Trophoblast cell (in vitro differentiated cells and primary cell): Measurements from ENCODE around the gene HOXB1.

Experiments used
- DNase-seq, 2 donors: peaks; one replicate each; pipeline ENCODE4 v3.0.0-alpha.2; 2016
- H2AFZ ChIP-seq: 2 replicates; pipeline ENCODE4 v1.6.1; 2013; ENCODE audit warnings: low read length, moderate library complexity, mild to moderate bottlenecking; ENCODE audit not compliant: insufficient read depth, poor library complexity
- H2AK5ac ChIP-seq: 2 replicates; pipeline ENCODE4 v1.6.1; 2013; ENCODE audit warnings: mild to moderate bottlenecking, low read length
- H2BK120ac ChIP-seq: 2 replicates; pipeline ENCODE4 v1.6.1; 2013; ENCODE audit warnings: low read length, mild to moderate bottlenecking, moderate library complexity; ENCODE audit not compliant: insufficient read depth, poor library complexity
- H2BK12ac ChIP-seq: 2 replicates; pipeline ENCODE4 v1.6.1; 2013; ENCODE audit warnings: mild to moderate bottlenecking, low read length, moderate library complexity
- H2BK5ac ChIP-seq: 2 replicates; pipeline ENCODE4 v1.6.1; 2013; ENCODE audit warnings: low read length, low read depth, moderate library complexity, mild to moderate bottlenecking; ENCODE audit not compliant: poor library complexity
- H3K14ac ChIP-seq: 2 replicates; pipeline ENCODE4 v1.6.1; 2013; ENCODE audit warnings: mild to moderate bottlenecking, low read length
- H3K18ac ChIP-seq: 2 replicates; pipeline ENCODE4 v1.6.1; 2013; ENCODE audit warnings: mild to moderate bottlenecking, low read length
- H3K23ac ChIP-seq: 2 replicates; pipeline ENCODE4 v1.6.1; 2013; ENCODE audit warnings: low read length
- H3K27ac ChIP-seq: 2 replicates; pipeline ENCODE4 v1.5.1; 2013; ENCODE audit warnings: low read depth, mild to moderate bottlenecking, inconsistent platforms, low read length, moderate library complexity
- H3K27me3 ChIP-seq: 2 replicates; pipeline ENCODE4 v1.6.1; 2013; ENCODE audit warnings: inconsistent platforms, mild to moderate bottlenecking, low read length, moderate library complexity; ENCODE audit not compliant: insufficient read depth
- H3K36me3 ChIP-seq, 2 experiments: 1 replicate in 1 of 2; 2 replicates in 1 of 2; pipeline ENCODE4 v1.6.1; 2013; ENCODE audit warnings: low read length in 2 of 2, mild to moderate bottlenecking in 2 of 2, moderate library complexity in 1 of 2; ENCODE audit not compliant: insufficient read depth in 2 of 2, control insufficient read depth in 1 of 2
- H3K4ac ChIP-seq: 2 replicates; pipeline ENCODE4 v1.6.1; 2013; ENCODE audit warnings: low read depth, mild to moderate bottlenecking, low read length, moderate library complexity
- H3K4me1 ChIP-seq, 2 experiments: 1 replicate in 1 of 2; 2 replicates in 1 of 2; pipeline ENCODE4 v1.6.1; 2013; ENCODE audit warnings: low read length in 2 of 2, mild to moderate bottlenecking in 2 of 2, moderate library complexity in 1 of 2; ENCODE audit not compliant: insufficient read depth in 2 of 2, control insufficient read depth in 1 of 2
- H3K4me2 ChIP-seq: 2 replicates; pipeline ENCODE4 v1.6.1; 2013; ENCODE audit warnings: inconsistent platforms, mild to moderate bottlenecking, low read length, moderate library complexity
- H3K4me3 ChIP-seq: 2 replicates; pipeline ENCODE4 v1.5.1; 2013; ENCODE audit warnings: mild to moderate bottlenecking, low read depth, low read length, inconsistent platforms
- H3K79me1 ChIP-seq: one replicate; pipeline ENCODE4 v1.6.1; 2013; ENCODE audit warnings: low read length
- H3K79me2 ChIP-seq: 2 replicates; pipeline ENCODE4 v1.6.1; 2013; ENCODE audit warnings: low read length, mild to moderate bottlenecking; ENCODE audit not compliant: control insufficient read depth, insufficient read depth, poor library complexity
- H3K9ac ChIP-seq: 2 replicates; pipeline ENCODE4 v1.6.1; 2013; ENCODE audit warnings: mild to moderate bottlenecking, low read length
- H3K9me3 ChIP-seq: 2 replicates; pipeline ENCODE4 v1.6.1; 2013; ENCODE audit warnings: low read depth, mild to moderate bottlenecking, control low read depth, inconsistent platforms, low read length; ENCODE audit not compliant: insufficient read depth
- H4K12ac ChIP-seq: 2 replicates; pipeline ENCODE4 v1.6.1; 2013; ENCODE audit warnings: low read depth, mild to moderate bottlenecking, low read length, moderate library complexity
- H4K8ac ChIP-seq: 2 replicates; pipeline ENCODE4 v1.6.1; 2013; ENCODE audit warnings: low read depth, mild to moderate bottlenecking, low read length, moderate library complexity
- H4K91ac ChIP-seq: one replicate; pipeline ENCODE4 v1.6.1; 2013; ENCODE audit warnings: low read depth, mild to moderate bottlenecking, low read length, moderate library complexity
- WGBS: extraction: QIAGEN DNeasy Blood & Tissue Kit; methylation state at CpG from one replicate; pipeline ENCODE4 v1.1.7; 2013; ENCODE audit warnings: missing lambda C conversion rate; ENCODE audit not compliant: insufficient read length, insufficient coverage; ENCODE audit errors: extremely low coverage; 5-methylcytosine and 5-hydroxymethylcytosine counted together

The HOXB1 gene

DNA sequence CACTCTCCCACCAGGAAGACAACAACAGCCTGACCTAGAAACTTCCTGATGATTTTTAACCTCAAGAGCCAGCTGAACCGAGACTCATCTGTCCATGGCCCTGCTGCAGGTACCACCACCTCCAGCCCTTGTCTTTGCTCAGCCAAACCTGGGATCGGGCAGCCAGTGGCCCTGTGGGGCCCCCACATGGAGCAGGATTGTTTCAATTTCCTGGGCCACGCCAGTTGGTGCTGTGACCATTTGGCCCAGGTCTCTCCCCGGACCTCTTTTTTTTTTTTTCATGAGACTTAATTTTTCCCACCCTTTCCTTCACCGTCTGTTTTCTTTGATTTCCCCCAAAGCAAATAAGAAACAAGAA is 22.4 kb upstream of the HOXB1 start:
- H3K79me2 ChIP-seq: peaks cover 8% of the 10 kb centered on the region
- H3K4me1 ChIP-seq: peaks cover 20 to 30% of the 10 kb centered on the region in 2 experiments
- H3K79me1 ChIP-seq: peaks cover 14% of the 10 kb centered on the region
- H3K23ac ChIP-seq: no peak overlapping the region
- H3K9me3 ChIP-seq: no peaks in the 10 kb centered on the region
- H2BK120ac ChIP-seq: no peak overlapping the region
- no peaks in the 10 kb centered on the region for H3K27me3 ChIP-seq
- no peak overlapping the region for H3K18ac ChIP-seq
- H4K8ac ChIP-seq: no peak overlapping the region
- H3K4me2 ChIP-seq: no peak overlapping the region
- H3K9ac ChIP-seq: no peak overlapping the region
- H2BK5ac ChIP-seq: no peak overlapping the region
- no peak overlapping the region for H3K4ac ChIP-seq
- no peak overlapping the region for H3K14ac ChIP-seq
- H4K12ac ChIP-seq: no peak overlapping the region
- H2BK12ac ChIP-seq: no peak overlapping the region
- H2AFZ ChIP-seq: no peak overlapping the region
- no peak overlapping the region for H3K27ac ChIP-seq
- peaks cover 9 to 14% of the 10 kb centered on the region in 2 experiments for H3K36me3 ChIP-seq
- H2AK5ac ChIP-seq: no peak overlapping the region
- WGBS: no CpG with 5 or more reads among the region's 5 CpGs
- no peak overlapping the region for H3K4me3 ChIP-seq
- no peak overlapping the region for H4K91ac ChIP-seq
- DNase-seq: no peak

DNA sequence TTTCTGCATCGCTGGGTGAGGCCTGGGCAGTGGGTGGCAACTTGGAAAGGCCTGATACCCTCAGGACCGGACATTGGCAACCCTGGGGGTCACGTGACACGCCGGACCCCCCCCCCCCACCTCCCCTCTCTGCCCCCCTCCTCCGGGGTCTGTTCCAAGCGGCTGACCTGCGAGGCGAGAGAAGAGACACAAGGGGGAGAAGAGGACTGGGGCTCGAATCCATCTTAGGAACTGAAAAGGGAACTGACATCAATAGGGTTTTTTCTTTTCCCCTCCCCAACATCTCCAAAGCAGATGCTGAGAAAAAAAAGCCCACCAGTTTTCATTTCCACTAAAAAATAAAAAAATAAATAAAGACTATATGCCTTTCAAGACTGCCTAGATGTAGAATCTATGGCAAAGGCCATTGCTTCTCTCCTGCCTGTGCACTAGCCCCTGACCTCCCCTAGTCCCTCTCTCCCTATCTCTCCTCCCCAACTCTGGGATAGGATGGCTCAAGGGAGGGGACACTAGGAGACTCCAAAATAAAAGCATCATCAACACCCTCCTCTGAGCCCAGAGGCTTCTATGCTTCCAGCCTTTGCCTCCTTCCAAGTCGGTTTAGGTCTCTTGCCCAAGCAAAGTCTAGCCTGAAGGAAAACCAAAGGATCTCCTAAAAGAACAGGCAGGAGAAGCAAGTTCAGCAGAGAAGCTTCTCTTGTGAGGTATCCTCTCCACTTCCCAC is 21.8 kb upstream of the HOXB1 start:
- Histone ChIP-seq H3K14ac (no peak overlapping the region), H3K9ac (no peak overlapping the region), H3K18ac (peak overlapping the region; percentile 73), H3K36me3 (peaks cover 9 to 14% of the 10 kb centered on the region in 2 experiments), H4K91ac (no peak overlapping the region), H4K8ac (no peak overlapping the region), H3K4me3 (no peak overlapping the region), H4K12ac (peak overlapping the region; percentile 39), H2BK12ac (no peak overlapping the region), H3K79me2 (peaks cover 8% of the 10 kb centered on the region), H3K4me1 (peaks cover 20 to 34% of the 10 kb centered on the region in 2 experiments), H3K4me2 (no peak overlapping the region), H3K79me1 (peaks cover 14% of the 10 kb centered on the region), H2BK5ac (no peak overlapping the region), H2BK120ac (no peak overlapping the region), H3K9me3 (no peaks in the 10 kb centered on the region), H3K27ac (no peak overlapping the region), H3K27me3 (no peaks in the 10 kb centered on the region), H3K4ac (no peak overlapping the region), H2AK5ac (no peak overlapping the region), H3K23ac (no peak overlapping the region), H2AFZ (no peak overlapping the region)
- no peak for DNase-seq
- WGBS: no CpG with 5 or more reads among the region's 11 CpGs

DNA sequence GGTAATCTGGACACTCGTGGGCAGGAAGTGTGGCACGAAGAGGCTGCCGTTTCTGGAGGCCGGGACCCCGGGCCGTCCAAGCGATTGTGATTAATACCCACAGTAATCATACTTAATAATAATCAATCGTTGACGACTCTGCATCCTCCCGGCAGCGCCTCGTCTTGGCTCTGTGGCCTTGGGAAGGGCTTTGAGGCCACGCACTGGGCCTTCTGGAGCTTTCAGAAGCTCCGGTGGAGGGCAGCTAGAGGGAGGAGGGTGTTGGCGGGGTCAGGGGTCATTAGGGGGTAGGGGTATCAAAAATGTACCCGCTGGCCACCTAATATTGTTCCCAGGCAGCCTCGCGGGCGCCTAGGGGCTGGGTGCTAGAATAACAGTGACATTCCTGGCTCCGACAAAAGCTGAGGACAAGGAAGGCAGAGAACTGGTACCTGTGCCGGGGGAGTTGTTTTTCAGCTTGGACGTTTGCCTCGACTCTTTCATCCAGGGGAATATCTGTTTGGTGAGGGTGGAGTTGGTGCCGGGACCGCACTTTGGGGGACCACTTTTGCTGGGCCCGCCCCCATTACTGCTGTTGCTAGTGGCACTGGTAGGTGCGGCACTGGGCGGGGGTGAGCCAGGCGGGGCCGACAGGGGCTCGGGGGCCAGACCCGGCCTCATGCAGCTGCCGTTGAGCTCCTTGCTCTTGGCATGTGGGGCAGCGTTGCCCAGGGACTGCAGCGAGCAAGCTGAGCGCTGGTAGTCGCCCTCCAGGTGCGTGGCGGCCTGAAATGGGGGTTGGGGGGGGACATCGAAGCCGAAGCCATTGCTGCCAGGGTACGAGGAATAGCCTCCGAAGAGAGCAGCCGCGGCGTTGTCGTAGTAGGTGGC is 21.0 kb upstream of the HOXB1 start:
- H4K8ac ChIP-seq: no peak overlapping the region
- peaks cover 16 to 33% of the 10 kb centered on the region in 2 experiments for H3K4me1 ChIP-seq
- no peak overlapping the region for H3K23ac ChIP-seq
- H2BK120ac ChIP-seq: no peak overlapping the region
- H4K91ac ChIP-seq: no peak overlapping the region
- no peaks in the 10 kb centered on the region for H3K27me3 ChIP-seq
- H3K18ac ChIP-seq: peak overlapping the region; percentile 73
- no peak overlapping the region for H3K14ac ChIP-seq
- no peak for DNase-seq
- H3K27ac ChIP-seq: no peak overlapping the region
- H3K79me2 ChIP-seq: peaks cover 5% of the 10 kb centered on the region
- no peak overlapping the region for H3K9ac ChIP-seq
- no peak overlapping the region for H3K4me3 ChIP-seq
- peak overlapping the region; percentile 18 for H2BK12ac ChIP-seq
- H4K12ac ChIP-seq: peak overlapping the region; percentile 39
- H2AFZ ChIP-seq: no peak overlapping the region
- no peak overlapping the region for H2BK5ac ChIP-seq
- no peak overlapping the region for H3K4ac ChIP-seq
- peaks cover 14% of the 10 kb centered on the region for H3K79me1 ChIP-seq
- peaks cover 9 to 14% of the 10 kb centered on the region in 2 experiments for H3K36me3 ChIP-seq
- H2AK5ac ChIP-seq: no peak overlapping the region
- H3K4me2 ChIP-seq: no peak overlapping the region
- WGBS: no CpG with 5 or more reads among the region's 47 CpGs
- H3K9me3 ChIP-seq: no peaks in the 10 kb centered on the region

DNA sequence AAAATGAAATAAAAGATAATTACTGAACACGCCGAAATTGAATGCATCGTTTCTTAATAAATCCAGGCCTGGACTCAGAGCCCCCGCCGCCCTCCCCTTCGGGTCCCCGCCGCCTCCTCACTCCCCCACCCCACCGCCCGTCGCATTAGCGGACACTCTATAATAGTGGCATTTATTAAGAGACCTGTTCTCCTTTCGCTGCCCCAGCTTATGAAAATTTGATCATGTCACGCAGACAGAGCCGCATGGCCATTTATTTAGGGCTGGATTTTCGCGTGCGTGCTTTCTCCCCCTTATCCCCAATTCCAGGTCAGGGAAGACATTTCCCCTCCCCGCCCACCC is 20.4 kb upstream of the HOXB1 start:
- H3K79me2 ChIP-seq: peaks cover 5% of the 10 kb centered on the region
- no peak overlapping the region for H3K4ac ChIP-seq
- H3K23ac ChIP-seq: no peak overlapping the region
- DNase-seq: no peak
- H3K14ac ChIP-seq: no peak overlapping the region
- H2BK120ac ChIP-seq: no peak overlapping the region
- WGBS: no CpG with 5 or more reads among the region's 19 CpGs
- peaks cover 21% of the 10 kb centered on the region for H3K79me1 ChIP-seq
- H2BK5ac ChIP-seq: no peak overlapping the region
- H3K4me1 ChIP-seq: peaks cover 21 to 40% of the 10 kb centered on the region in 2 experiments
- no peak overlapping the region for H3K18ac ChIP-seq
- H3K27ac ChIP-seq: no peak overlapping the region
- no peak overlapping the region for H2AFZ ChIP-seq
- H4K8ac ChIP-seq: no peak overlapping the region
- H3K9ac ChIP-seq: no peak overlapping the region
- no peak overlapping the region for H4K12ac ChIP-seq
- H2AK5ac ChIP-seq: no peak overlapping the region
- H3K4me3 ChIP-seq: no peak overlapping the region
- no peak overlapping the region for H2BK12ac ChIP-seq
- H3K36me3 ChIP-seq: peaks cover 9 to 14% of the 10 kb centered on the region in 2 experiments
- no peaks in the 10 kb centered on the region for H3K27me3 ChIP-seq
- no peak overlapping the region for H4K91ac ChIP-seq
- no peak overlapping the region for H3K4me2 ChIP-seq
- no peaks in the 10 kb centered on the region for H3K9me3 ChIP-seq
